Mononuclear cell (primary cell): Measurements from ENCODE around the gene UBAP2L. TPM values are rescaled to one million over a fixed set of nuclear protein-coding genes. Genes with fewer than 3 reads are reported as not detected.
"Not testable (repeated sequence)": the region's sequence is repeated elsewhere in the genome, so short reads cannot be mapped to it uniquely, and the experiment has no call there.

Source experiments
- H3K27me3 ChIP-seq: 2 replicates; pipeline ENCODE4 v1.6.0; 2011; ENCODE audit warnings: low read length, control low read depth; ENCODE audit not compliant: insufficient read depth
- H3K4me1 ChIP-seq: 2 replicates; pipeline ENCODE4 v1.5.1; 2011; ENCODE audit warnings: mild to moderate bottlenecking, low read length, control low read depth; ENCODE audit not compliant: insufficient read depth
- H3K4me3 ChIP-seq: 2 replicates; pipeline ENCODE4 v1.5.1; 2011; ENCODE audit warnings: mild to moderate bottlenecking, low read length, moderate library complexity
- H3K9me3 ChIP-seq: 2 replicates; pipeline ENCODE4 v1.5.1; 2011; ENCODE audit warnings: low read depth, mild to moderate bottlenecking, control low read depth, low read length
- total RNA-seq: library from RNA; depleted of rRNA; stranded (reverse); fragments of >200 nt; gene quantifications from one replicate; pipeline ENCODE4 v1.2.3, GENCODE V29; 2012

Gene UBAP2L
- total RNA-seq, 1 donor, result 109 TPM

DNA sequence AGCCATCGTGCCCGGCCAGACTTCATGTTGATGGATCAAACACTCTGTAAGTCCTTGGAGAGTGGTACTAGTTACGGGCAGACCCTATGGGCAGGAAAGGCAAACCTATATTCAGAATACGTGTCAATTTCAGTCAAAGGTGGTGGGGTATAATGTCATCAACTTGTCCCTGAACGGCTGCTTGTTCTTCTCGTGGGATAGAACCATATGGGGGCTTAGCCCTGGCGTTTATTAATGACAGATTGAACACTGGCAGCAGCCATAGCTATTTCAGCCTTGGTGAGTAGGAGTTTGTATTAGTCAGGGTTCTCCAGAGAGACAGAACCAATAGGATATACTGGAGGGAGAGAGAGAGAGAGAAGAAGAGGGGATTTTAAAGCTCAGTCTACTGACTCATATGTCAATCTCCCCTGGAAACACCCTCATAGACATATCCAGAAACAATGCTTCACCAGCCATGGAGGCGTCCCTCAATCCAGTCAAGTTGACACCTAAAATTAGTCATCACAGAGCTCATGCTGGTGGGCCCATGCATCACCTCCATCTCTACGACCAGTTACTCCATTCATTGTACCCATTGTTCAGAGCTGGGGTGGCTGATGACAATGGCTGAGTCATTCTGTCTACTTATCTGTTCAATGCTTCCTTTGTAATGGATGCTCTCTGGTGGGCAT lies 84.0 kb downstream of the UBAP2L start:
- no peaks in the 10 kb centered on the region for H3K4me1 ChIP-seq
- no peak overlapping the region for H3K4me3 ChIP-seq
- H3K27me3 ChIP-seq, result no peaks in the 10 kb centered on the region
- H3K9me3 ChIP-seq, result no peaks in the 10 kb centered on the region

DNA sequence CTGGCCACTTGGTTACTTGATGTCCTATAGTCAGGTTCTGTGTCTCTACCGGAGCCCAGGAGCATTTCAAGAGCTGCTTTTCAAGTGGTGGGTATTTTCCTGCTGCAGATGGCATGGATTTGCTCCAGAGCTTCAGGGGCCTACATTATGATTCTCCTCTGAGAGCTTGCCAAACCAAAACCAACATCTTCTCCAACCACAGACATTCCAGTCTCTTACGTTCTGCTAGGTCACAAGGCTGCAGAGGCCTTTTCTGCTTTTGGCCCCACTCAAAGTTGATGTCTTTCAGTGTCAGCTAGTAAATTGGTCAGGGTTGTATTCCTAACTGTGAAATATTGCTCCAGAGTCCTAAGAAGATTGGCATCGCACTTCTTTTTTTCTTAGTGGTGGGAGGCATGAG lies 85.4 kb downstream of the UBAP2L start:
- Histone ChIP-seq H3K9me3 (no peaks in the 10 kb centered on the region), H3K27me3 (no peaks in the 10 kb centered on the region), H3K4me1 (no peaks in the 10 kb centered on the region), H3K4me3 (no peak overlapping the region)

DNA sequence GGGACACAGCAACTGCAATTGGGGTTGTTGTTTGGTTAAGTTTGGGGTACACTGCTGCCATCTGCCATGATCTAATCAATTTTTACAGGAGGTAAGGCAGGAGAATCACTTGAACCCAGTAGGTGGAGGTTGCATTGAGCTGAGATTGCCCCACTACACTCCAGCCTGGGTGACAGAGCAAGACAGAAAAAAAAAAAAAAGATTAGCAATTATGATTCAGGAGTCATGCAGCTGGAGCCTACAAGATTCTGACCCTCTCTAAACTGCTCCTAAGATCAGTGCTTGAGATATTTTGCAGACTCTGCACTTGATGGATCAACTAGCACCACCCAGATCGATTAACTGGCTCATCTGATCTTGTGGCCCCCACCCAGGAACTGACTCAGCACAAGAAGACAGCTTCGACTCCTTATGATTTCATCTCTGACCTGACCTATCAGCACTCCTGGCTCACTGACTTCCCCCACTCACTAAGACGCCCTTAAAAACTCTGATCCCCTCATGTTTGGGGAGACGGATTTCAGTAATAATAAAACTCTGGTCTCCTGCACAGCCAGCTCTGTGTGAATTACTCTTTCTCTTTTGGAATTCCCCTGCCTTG lies 87.0 kb downstream of the UBAP2L start:
- H3K9me3 ChIP-seq, H3K4me3 ChIP-seq, H3K27me3 ChIP-seq, H3K4me1 ChIP-seq: not testable (repeated sequence)

DNA sequence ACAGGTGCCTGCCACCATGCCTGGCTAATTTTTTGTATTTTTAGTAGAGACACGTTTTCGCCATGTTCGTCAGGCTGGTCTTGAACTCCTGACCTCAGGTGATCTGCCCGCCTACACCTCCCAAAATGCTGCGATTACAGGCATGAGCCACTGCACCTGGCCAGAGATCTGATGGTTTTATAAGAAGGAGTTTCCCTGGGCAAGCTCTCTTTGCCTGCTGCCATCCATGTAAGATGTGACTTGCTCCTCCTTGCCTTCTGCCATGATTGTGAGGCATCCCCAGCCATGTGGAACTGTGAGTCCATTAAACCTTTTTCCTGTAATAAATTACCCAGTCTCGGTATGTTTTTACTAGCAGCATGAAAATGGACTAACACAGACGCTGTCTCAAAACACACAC lies 88.4 kb downstream of the UBAP2L start:
- not testable (repeated sequence) for H3K27me3 ChIP-seq, H3K4me3 ChIP-seq, H3K9me3 ChIP-seq, H3K4me1 ChIP-seq

DNA sequence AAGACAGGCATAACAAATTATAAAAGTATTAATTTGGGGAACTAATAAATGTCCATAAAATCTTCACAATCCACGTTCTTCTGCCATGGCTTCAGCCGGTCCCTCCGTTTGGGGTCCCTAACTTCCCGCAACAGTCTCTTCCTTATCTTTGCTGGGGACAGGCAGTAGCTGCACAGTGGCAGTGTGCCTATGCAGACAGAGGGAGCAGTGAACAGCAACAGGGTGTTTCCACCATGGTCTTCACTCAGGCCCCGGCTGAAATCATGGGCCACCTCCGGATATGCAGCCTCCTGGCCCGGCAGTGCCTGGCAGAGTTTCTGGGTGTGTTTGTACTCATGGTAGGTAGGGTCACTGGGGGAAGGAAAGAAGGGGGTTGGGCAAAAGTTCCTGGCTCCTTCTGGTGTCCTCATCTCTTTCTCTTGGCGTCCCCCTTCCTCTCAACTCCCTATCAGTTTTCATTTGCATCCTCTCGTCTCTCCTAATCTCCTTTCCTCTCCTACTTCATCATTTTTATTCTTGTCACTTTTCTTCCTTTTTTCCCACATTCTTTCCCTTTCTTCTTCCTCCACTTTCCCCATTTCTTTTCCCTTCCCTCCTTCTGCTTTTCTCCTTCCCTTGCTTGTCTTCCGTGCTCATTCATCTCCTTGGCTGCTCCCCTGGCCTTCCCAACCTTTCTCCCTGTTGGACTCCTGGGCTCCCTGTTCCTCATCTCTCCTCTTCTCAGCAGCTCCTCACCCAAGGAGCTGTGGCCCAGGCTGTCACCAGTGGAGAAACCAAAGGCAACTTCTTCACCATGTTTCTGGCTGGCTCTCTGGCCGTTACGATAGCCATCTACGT lies 91.7 kb downstream of the UBAP2L start:
- not testable (repeated sequence) for H3K27me3 ChIP-seq, H3K4me3 ChIP-seq

DNA sequence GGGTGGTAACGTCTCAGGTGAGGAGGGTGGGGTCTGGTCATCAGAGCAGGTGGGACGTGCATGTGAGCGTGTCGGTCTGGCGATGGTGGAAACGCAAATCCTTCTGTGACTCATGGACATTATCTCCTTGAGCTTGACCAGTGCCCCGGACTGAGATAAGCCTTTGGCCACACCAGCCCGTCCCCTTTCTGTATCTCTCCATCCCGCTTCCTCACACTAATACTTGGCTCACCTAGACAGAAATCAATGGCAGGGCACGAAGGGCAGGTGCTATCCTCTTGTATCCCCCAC lies 92.3 kb downstream of the UBAP2L start:
- H3K4me3 ChIP-seq, result no peak overlapping the region
- H3K27me3 ChIP-seq, result no peaks in the 10 kb centered on the region
- H3K4me1 ChIP-seq, result no peaks in the 10 kb centered on the region
- H3K9me3 ChIP-seq, result peaks cover 7% of the 10 kb centered on the region

More for the DNA sequence above, 91.7 kb downstream of the UBAP2L start:
- H3K9me3 ChIP-seq, H3K4me1 ChIP-seq: not testable (repeated sequence)

DNA sequence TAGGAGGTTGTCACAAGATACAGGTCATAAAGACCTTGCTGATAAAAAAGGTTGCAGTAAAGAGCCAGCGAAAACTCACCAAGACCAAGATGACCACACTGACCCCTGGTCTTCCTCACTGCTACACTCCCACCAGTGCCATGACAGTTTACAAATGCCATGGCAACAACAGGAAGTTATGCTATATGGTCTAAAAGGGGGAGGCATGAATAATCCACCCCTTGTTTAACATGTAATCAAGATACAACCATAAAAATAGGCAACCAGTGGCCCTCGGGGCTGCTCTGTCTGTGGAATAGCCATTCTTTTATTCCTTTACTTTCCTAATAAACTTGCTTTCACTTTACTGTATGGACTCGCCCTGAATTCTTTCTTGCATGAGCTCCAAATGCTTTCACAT lies 93.5 kb downstream of the UBAP2L start:
- not testable (repeated sequence) for H3K9me3 ChIP-seq, H3K4me1 ChIP-seq, H3K27me3 ChIP-seq, H3K4me3 ChIP-seq

DNA sequence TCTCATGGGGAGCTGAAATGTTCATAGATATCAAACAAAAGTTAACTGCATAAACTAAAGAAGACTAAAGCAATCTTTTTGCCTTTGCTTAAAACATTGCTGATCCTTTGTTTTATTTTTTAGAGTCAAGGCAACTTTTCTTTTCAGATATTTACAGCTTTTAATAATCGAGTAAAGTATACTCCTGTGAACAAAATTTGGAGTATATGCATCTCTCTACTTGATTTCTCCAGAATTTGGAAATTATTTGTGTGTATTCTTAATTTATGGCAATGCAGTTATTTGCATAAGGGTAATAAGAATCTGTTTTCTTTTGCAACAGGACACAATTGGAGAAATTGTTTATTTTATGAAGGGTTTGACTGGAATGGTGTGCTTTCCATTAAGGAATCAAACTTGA lies 95.9 kb downstream of the UBAP2L start:
- H3K9me3 ChIP-seq, result peaks cover 7% of the 10 kb centered on the region

DNA sequence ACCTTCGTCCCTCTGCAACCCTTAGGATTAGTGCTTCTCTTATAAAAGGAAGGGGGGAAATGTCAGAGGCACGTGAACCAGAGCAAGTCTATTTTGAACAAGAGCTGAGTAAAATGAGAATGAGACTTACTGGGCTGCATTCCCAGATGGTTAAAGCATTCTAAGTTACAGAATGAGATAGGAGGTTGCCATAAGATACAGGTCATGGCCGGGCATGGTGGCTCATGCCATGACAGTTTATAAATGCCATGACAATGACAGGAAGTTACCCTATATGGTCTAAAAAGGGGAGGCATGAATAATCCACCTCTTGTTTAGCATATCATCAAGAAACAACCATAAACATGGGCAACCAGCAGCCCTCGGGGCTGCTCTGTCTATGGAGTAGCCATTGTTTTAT lies 97.6 kb downstream of the UBAP2L start:
- H3K4me1 ChIP-seq, result no peaks in the 10 kb centered on the region
- no peaks in the 10 kb centered on the region for H3K27me3 ChIP-seq
- peaks cover 7% of the 10 kb centered on the region for H3K9me3 ChIP-seq
- H3K4me3 ChIP-seq, result no peak overlapping the region

More for the DNA sequence above, 95.9 kb downstream of the UBAP2L start:
- no peaks in the 10 kb centered on the region for H3K4me1 ChIP-seq
- H3K4me3 ChIP-seq, result no peak overlapping the region
- no peaks in the 10 kb centered on the region for H3K27me3 ChIP-seq

Other genes with a start within 250 kb of the UBAP2L start
- gene JTB, start 243.3 kb upstream of the UBAP2L start, total RNA-seq, result 160 TPM
- 1.2 TPM for gene RAB13, start 234.6 kb upstream of the UBAP2L start, total RNA-seq
- gene RPS27, start 230.2 kb upstream of the UBAP2L start, total RNA-seq, result 8,524 TPM
- under 0.01 TPM for gene NUP210L, start 65.9 kb upstream of the UBAP2L start, total RNA-seq
- gene TPM3, start 28.9 kb upstream of the UBAP2L start, total RNA-seq, result 973 TPM
- gene CFAP141, start 14.6 kb upstream of the UBAP2L start, total RNA-seq, result not detected
- 36.5 TPM for gene HAX1, start 51.7 kb downstream of the UBAP2L start, total RNA-seq
- 4.1 TPM for gene AQP10, start 100.1 kb downstream of the UBAP2L start, total RNA-seq
- gene ATP8B2, start 104.6 kb downstream of the UBAP2L start, total RNA-seq, result 59.8 TPM
- 29.2 TPM for gene IL6R, start 184.4 kb downstream of the UBAP2L start, total RNA-seq